ENCODE results near the gene ITGB3BP. TPM values are rescaled to one million over a fixed set of nuclear protein-coding genes. Genes with fewer than 3 reads are reported as not detected.

The ITGB3BP gene
- total RNA-seq, 1 experiment from 2014 or later = 75.0 TPM

DNA sequence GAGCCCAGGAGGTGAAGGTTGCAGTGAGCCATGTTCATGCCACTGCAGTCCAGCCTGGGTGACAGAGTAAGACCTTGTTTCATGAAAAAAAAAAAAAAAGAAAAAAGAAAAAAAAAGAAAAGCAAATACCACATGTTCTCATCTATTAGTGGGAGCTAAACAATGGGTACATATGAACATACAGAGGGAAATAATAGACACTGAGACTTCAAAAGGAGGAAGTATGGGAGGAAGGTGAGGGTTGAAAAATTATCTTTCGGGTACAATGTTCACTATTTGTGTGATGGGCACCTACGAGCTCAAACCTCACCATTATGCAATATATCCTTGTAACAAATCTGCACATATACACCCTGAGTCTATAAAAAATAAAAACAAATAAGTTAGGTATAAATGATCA, 6.4 kb downstream of the ITGB3BP start:
- Histone ChIP-seq H3K36me3 (ENCODE audit: insufficient read depth, low read length, poor library complexity, severe bottlenecking) (no peaks in the 10 kb centered on the region), H3K27me3 (replicated peaks; ENCODE audit: insufficient read depth, low read depth, low read length, poor library complexity) (no peaks in the 10 kb centered on the region), H3K27ac (ENCODE audit: low read depth, low read length, poor library complexity, severe bottlenecking) (no peak overlapping the region), H3K4me3 (ENCODE audit: low read depth, low read length, poor library complexity, severe bottlenecking) (no peak overlapping the region), H3K9me3 (ENCODE audit: low read depth, low read length, poor library complexity, severe bottlenecking) (peaks cover 3% of the 10 kb centered on the region), H3K4me1 (ENCODE audit: insufficient read depth, low read length, poor library complexity, severe bottlenecking) (peaks cover 9% of the 10 kb centered on the region)
- ChIA-PET POLR2A (ENCODE audit: low non-redundant PET) (no interaction called here), CTCF (no interaction called here)
- no TSS peak for BruUV-seq (replicated peaks)
- intact Hi-C loops (cut with micrococcal nuclease; ENCODE audit: unreplicated experiment) = no loop called here
- no peak for DNase-seq (ENCODE audit: low spot score)
- TF ChIP-seq EZH2 (IDR thresholded peaks at IDR 0.05; ENCODE audit: borderline replicate concordance, low read depth, low read length, poor library complexity, severe bottlenecking) (no peak), CTCF (conservative IDR thresholded peaks at IDR 0.05; ENCODE audit: low read depth, low read length) (no peak)

GRCh38 chr1:63512584-63512983, 10.4 kb downstream of the ITGB3BP start:
- ChIA-PET POLR2A (ENCODE audit: low non-redundant PET) (no interaction called here), CTCF (no interaction called here)
- intact Hi-C loops (cut with micrococcal nuclease; ENCODE audit: unreplicated experiment) = no loop called here
- no TSS peak for BruUV-seq (replicated peaks)
- no peak for DNase-seq (ENCODE audit: low spot score)
- H3K27me3 ChIP-seq (replicated peaks; ENCODE audit: insufficient read depth, low read depth, low read length, poor library complexity) = no peaks in the 10 kb centered on the region
- peaks cover 3% of the 10 kb centered on the region for H3K9me3 ChIP-seq (ENCODE audit: low read depth, low read length, poor library complexity, severe bottlenecking)
- TF ChIP-seq CTCF (conservative IDR thresholded peaks at IDR 0.05; ENCODE audit: low read depth, low read length) (no peak), EZH2 (IDR thresholded peaks at IDR 0.05; ENCODE audit: borderline replicate concordance, low read depth, low read length, poor library complexity, severe bottlenecking) (no peak)
- H3K4me1 ChIP-seq (ENCODE audit: insufficient read depth, low read length, poor library complexity, severe bottlenecking) = no peaks in the 10 kb centered on the region
- peaks cover 19% of the 10 kb centered on the region for H3K36me3 ChIP-seq (ENCODE audit: insufficient read depth, low read length, poor library complexity, severe bottlenecking)
- no peak overlapping the region for H3K27ac ChIP-seq (ENCODE audit: low read depth, low read length, poor library complexity, severe bottlenecking)
- no peak overlapping the region for H3K4me3 ChIP-seq (ENCODE audit: low read depth, low read length, poor library complexity, severe bottlenecking)

DNA sequence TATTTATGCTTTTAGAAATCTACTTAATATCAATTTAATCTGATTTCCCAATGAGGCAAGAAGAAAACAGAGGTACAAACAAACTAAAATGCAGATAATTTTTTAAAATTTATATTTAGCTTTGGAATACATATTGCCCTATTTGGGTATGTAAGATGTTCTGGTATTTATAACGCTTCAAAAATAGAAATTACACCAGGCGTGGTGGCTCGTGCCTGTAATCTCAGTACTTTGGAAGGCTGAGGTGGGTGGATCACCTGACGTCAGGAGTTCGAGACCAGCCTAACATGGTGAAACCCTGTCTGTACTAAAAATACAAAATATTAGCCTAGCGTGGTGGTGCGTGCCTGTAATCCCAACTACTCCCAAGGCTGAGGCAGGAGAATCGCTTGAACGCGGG, 13.3 kb downstream of the ITGB3BP start:
- no TSS peak for BruUV-seq (replicated peaks)
- Histone ChIP-seq H3K4me3 (ENCODE audit: low read depth, low read length, poor library complexity, severe bottlenecking) (no peak overlapping the region), H3K4me1 (ENCODE audit: insufficient read depth, low read length, poor library complexity, severe bottlenecking) (no peaks in the 10 kb centered on the region), H3K9me3 (ENCODE audit: low read depth, low read length, poor library complexity, severe bottlenecking) (peaks cover 3% of the 10 kb centered on the region), H3K36me3 (ENCODE audit: insufficient read depth, low read length, poor library complexity, severe bottlenecking) (peaks cover 34% of the 10 kb centered on the region), H3K27me3 (replicated peaks; ENCODE audit: insufficient read depth, low read depth, low read length, poor library complexity) (no peaks in the 10 kb centered on the region), H3K27ac (ENCODE audit: low read depth, low read length, poor library complexity, severe bottlenecking) (no peak overlapping the region)
- ChIA-PET CTCF (no interaction called here), POLR2A (ENCODE audit: low non-redundant PET) (no interaction called here)
- no peak for DNase-seq (ENCODE audit: low spot score)
- intact Hi-C loops (cut with micrococcal nuclease; ENCODE audit: unreplicated experiment) = no loop called here
- TF ChIP-seq EZH2 (IDR thresholded peaks at IDR 0.05; ENCODE audit: borderline replicate concordance, low read depth, low read length, poor library complexity, severe bottlenecking) (no peak), CTCF (conservative IDR thresholded peaks at IDR 0.05; ENCODE audit: low read depth, low read length) (no peak)

Measured in A673 (cell line).